A549 (cell line): ENCODE measurements around the gene PPP5C. TPM values are rescaled to one million over a fixed set of nuclear protein-coding genes. Genes with fewer than 3 reads are reported as not detected.

ENCODE experiments used
- ATAC-seq, 2 experiments: fragments of 200-7000 bp in 1 of 2; fragments of >200 bp in 1 of 2; cut with Nextera tagmentation in 1 of 2; cut with Tn5 transposase in 1 of 2; 3 replicates each; pipeline versions ENCODE4 v1.8.0 to v1.9.1; 2018 to 2020; ENCODE audit warnings: mild to moderate bottlenecking in 1 of 2, moderate library complexity in 1 of 2
- CTCF ChIA-PET: fragments of 300-600 bp; sonication (Branson Sonifier 250); formaldehyde crosslinking; extraction: SDS; loops from one replicate; lab custom pipeline; 2021; ENCODE audit warnings: antibody characterized with exemption, inconsistent platforms; lab: Yijun Ruan, JAX
- POLR2A ChIA-PET: fragments of 350-600 bp; formaldehyde crosslinking; extraction: SDS; loops from one replicate; lab custom pipeline; 2021; ENCODE audit warnings: antibody characterized with exemption, inconsistent platforms; lab: Yijun Ruan, JAX
- DNase-seq, 2 experiments: peaks; one replicate each; pipeline versions ENCODE4 v3.0.0 to v3.0.0-alpha.2; 2011 to 2016; ENCODE audit warnings: low read depth in 1 of 2, low spot score in 1 of 2
- FAIRE-seq: peaks from 2 replicates; lab custom pipeline; 2011; peaks lifted over from hg19 to GRCh38; lab: Jason Lieb, UNC
- H3K27ac ChIP-seq, 2 experiments: fragments of >200 bp; sonication (Bioruptor Twin); formaldehyde crosslinking; 3 replicates each; pipeline ENCODE4 v1.5.1; 2016 to 2017
- H3K4me1 ChIP-seq: fragments of >200 bp; sonication (Bioruptor Twin); formaldehyde crosslinking; 3 replicates; pipeline ENCODE4 v1.6.1; 2016
- H3K4me2 ChIP-seq: fragments of >200 bp; sonication (Bioruptor Twin); formaldehyde crosslinking; 3 replicates; pipeline ENCODE4 v1.6.1; 2016
- H3K4me3 ChIP-seq: fragments of >200 bp; sonication (Bioruptor Twin); formaldehyde crosslinking; 3 replicates; pipeline ENCODE4 v1.5.1; 2016
- H3K9me3 ChIP-seq: fragments of >200 bp; sonication (Bioruptor Twin); formaldehyde crosslinking; 3 replicates; pipeline ENCODE4 v1.6.1; 2016
- BCL3 ChIP-seq: fragments of >200 bp; sonication (Bioruptor Twin); formaldehyde crosslinking; IDR thresholded peaks from 3 replicates; pipeline ENCODE4 v1.6.1; 2016
- BHLHE40 ChIP-seq: IDR thresholded peaks from 2 replicates; pipeline ENCODE4 v1.6.1; 2012; ENCODE audit warnings: low read depth, low read length, inconsistent platforms
- CHD2 ChIP-seq: fragments of 150-350 bp; IDR thresholded peaks from 2 replicates; pipeline ENCODE4 v1.6.1; 2014; ENCODE audit warnings: low read length; ENCODE audit not compliant: partially characterized antibody
- CHD4 ChIP-seq: fragments of 200-600 bp; sonication (generic); IDR thresholded peaks from 2 replicates; pipeline ENCODE4 v1.6.1; 2016; ENCODE audit warnings: antibody characterized with exemption, mild to moderate bottlenecking, borderline replicate concordance
- CTCF ChIP-seq: fragments of >200 bp; sonication (Bioruptor Twin); formaldehyde crosslinking; IDR thresholded peaks from 3 replicates; pipeline ENCODE4 v1.5.1; 2016
- EHF ChIP-seq: fragments of 250-450 bp; sonication (Bioruptor Pico); IDR thresholded peaks from 2 replicates; pipeline ENCODE4 v1.5.0; 2020; ENCODE audit warnings: mild to moderate bottlenecking
- ESRRA ChIP-seq: fragments of 150-350 bp; IDR thresholded peaks from 2 replicates; pipeline ENCODE4 v1.6.1; 2014; ENCODE audit warnings: mild to moderate bottlenecking, low read length, borderline replicate concordance
- FOSL2 ChIP-seq, 2 experiments: fragments of 450-650 bp in 1 of 2; fragments of >200 bp in 1 of 2; sonication (Bioruptor Twin) in 1 of 2; formaldehyde crosslinking; IDR thresholded peaks; 2 replicates each; pipeline versions ENCODE4 v1.5.0 to v1.6.1; 2016 to 2020; ENCODE audit warnings: mild to moderate bottlenecking in 1 of 2, moderate library complexity in 1 of 2
- HDAC2 ChIP-seq: fragments of 200-600 bp; sonication (generic); IDR thresholded peaks from 2 replicates; pipeline ENCODE4 v1.6.1; 2016
- HEYL ChIP-seq: fragments of 250-450 bp; sonication (Bioruptor Pico); IDR thresholded peaks from 2 replicates; pipeline ENCODE4 v1.8.0; 2021; ENCODE audit warnings: mild to moderate bottlenecking, moderate library complexity
- HOXB13 ChIP-seq: fragments of 250-450 bp; sonication (Bioruptor Pico); IDR thresholded peaks from 2 replicates; pipeline ENCODE4 v1.5.0; 2020; ENCODE audit warnings: low read depth, mild to moderate bottlenecking, moderate library complexity
- JUNB ChIP-seq: fragments of >200 bp; sonication (Bioruptor Twin); formaldehyde crosslinking; IDR thresholded peaks from 2 replicates; pipeline ENCODE4 v1.6.1; 2016
- KDM1A ChIP-seq: fragments of 200-600 bp; sonication (generic); IDR thresholded peaks from 2 replicates; pipeline ENCODE4 v1.6.1; 2016; ENCODE audit warnings: low read depth, mild to moderate bottlenecking
- NFE2L2 ChIP-seq: fragments of 150-350 bp; conservative IDR thresholded peaks from 2 replicates; pipeline ENCODE4 v1.6.1; 2014; ENCODE audit warnings: low read length
- NR3C1 ChIP-seq: fragments of >200 bp; sonication (Bioruptor Twin); formaldehyde crosslinking; IDR thresholded peaks from 3 replicates; pipeline ENCODE4 v1.6.1; 2017
- POLR2A ChIP-seq: IDR thresholded peaks from 2 replicates; pipeline ENCODE4 v1.6.1; 2012; ENCODE audit warnings: mild to moderate bottlenecking, low read length
- POLR2AphosphoS2 ChIP-seq: conservative IDR thresholded peaks from 2 replicates; pipeline ENCODE4 v1.6.1; 2012; ENCODE audit warnings: low read length, improper control_type of control experiment, inconsistent platforms
- RAD21 ChIP-seq, 2 experiments: fragments of >200 bp in 1 of 2; sonication (Bioruptor Twin) in 1 of 2; formaldehyde crosslinking in 1 of 2; IDR thresholded peaks in 1 of 2; conservative IDR thresholded peaks in 1 of 2; 2 replicates in 1 of 2; 3 replicates in 1 of 2; pipeline ENCODE4 v1.6.1; 2012 to 2018; ENCODE audit warnings: inconsistent platforms in 1 of 2
- RARB ChIP-seq: fragments of 250-450 bp; sonication (Bioruptor Pico); IDR thresholded peaks from 2 replicates; pipeline ENCODE4 v1.8.0; 2021; ENCODE audit warnings: mild to moderate bottlenecking, moderate library complexity
- TFCP2L1 ChIP-seq: fragments of 250-450 bp; sonication (Bioruptor Pico); IDR thresholded peaks from 2 replicates; pipeline ENCODE4 v1.5.0; 2021; ENCODE audit warnings: mild to moderate bottlenecking
- ZC3H11A ChIP-seq: fragments of 450-650 bp; IDR thresholded peaks from 2 replicates; pipeline ENCODE4 v1.6.1; 2014; ENCODE audit warnings: antibody characterized with exemption, mild to moderate bottlenecking
- ZSCAN20 ChIP-seq: fragments of 250-450 bp; sonication (Bioruptor Pico); IDR thresholded peaks from 2 replicates; pipeline ENCODE4 v1.8.0; 2022; ENCODE audit warnings: mild to moderate bottlenecking, moderate library complexity
- WGBS: methylation state at CpG from one replicate; pipeline ENCODE4 v1.1.6; 2017; ENCODE audit errors: missing lambda C conversion rate; 5-methylcytosine and 5-hydroxymethylcytosine counted together
- polyA plus RNA-seq, 4 experiments: library from polyadenylated mRNA; depleted of rRNA in 3 of 4; stranded (reverse); fragments of >200 nt; fragmentation: RNase III in 1 of 4; extraction: RNeasy Plus Mini Kit Qiagen cat#74134 plus additional on column Dnase treatment in 1 of 4; gene quantifications; 2 replicates in 3 of 4; 3 replicates in 1 of 4; pipeline ENCODE4 v1.2.3, GENCODE V29; 2011 to 2017
- TF ChIP-seq, protein P1 (sequence below): fragments of >200 bp; sonication (Bioruptor Twin); formaldehyde crosslinking; IDR thresholded peaks from 2 replicates; pipeline ENCODE4 v1.6.1; 2016
- TF ChIP-seq, protein P2 (sequence below): IDR thresholded peaks from 2 replicates; pipeline ENCODE4 v1.6.1; 2012
- TF ChIP-seq, protein P3 (sequence below): IDR thresholded peaks from 2 replicates; pipeline ENCODE4 v1.6.1; 2012
- TF ChIP-seq, protein P4 (sequence below): fragments of 250-450 bp; sonication (Bioruptor Pico); IDR thresholded peaks from 2 replicates; pipeline ENCODE4 v1.5.0; 2021; ENCODE audit warnings: mild to moderate bottlenecking, moderate library complexity, borderline replicate concordance
- TF ChIP-seq, protein P5 (sequence below): fragments of 150-350 bp; IDR thresholded peaks from 2 replicates; pipeline ENCODE4 v1.6.1; 2014; ENCODE audit warnings: low read depth, mild to moderate bottlenecking, low read length

PPP5C gene
- polyA plus RNA-seq, 2 of the 4 experiments (the other 2 are of a cell fraction): 94.2 to 107 TPM

DNA sequence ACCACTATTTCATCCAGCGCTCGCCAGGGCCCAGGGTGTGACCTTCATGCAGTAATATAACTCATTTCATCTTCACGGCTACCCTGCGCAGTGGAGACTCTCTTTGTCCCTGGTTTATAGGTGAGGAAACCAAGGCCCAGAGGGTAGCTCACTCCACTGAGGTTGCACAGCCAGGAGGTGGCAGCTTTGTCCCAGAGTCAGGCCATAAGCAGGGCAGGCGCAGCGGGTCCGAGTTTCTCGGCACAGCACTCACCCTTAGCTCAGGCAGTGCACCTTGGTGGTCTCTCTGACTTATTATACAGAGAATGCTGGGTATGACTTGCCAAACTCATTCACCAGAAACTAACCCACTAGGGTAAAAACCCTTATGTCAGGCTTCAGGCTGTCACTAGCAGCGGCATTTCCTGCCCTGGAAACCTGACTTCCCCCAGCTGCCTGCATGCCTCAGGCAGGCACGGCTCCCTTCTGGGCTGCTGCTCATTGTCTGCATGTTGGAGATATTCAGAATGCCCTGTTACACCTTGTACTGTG is 24.5 kb downstream of the PPP5C start:
- Histone ChIP-seq H3K27ac (peak overlapping the region; percentile 90 to 94; a peak in 5 of 6 replicates), H3K9me3 (no peaks in the 10 kb centered on the region), H3K4me1 (peaks cover 41% of the 10 kb centered on the region), H3K4me3 (no peak overlapping the region), H3K4me2 (peak overlapping the region; percentile 96; the same call in 2 of the 3 replicates)
- ChIA-PET POLR2A (no interaction called here), CTCF (interaction anchor here (0.6 to 30.8 kb wide), 19 partner anchors 8 to 502 kb away, joined by 3 to 501 read pairs (median 6); partner anchors contain the start of gene PPP5C)
- TF ChIP-seq EHF (no peak), TFCP2L1 (CRISPR knock-in tag) (no peak), HEYL (CRISPR knock-in tag) (no peak)
- TF ChIP-seq, protein P1, sequence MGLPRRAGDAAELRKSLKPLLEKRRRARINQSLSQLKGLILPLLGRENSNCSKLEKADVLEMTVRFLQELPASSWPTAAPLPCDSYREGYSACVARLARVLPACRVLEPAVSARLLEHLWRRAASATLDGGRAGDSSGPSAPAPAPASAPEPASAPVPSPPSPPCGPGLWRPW: no peak
- no peak for FAIRE-seq
- ATAC-seq: no peak
- 91% methylated on average over 10 of the region's 10 CpGs for WGBS
- no peak for DNase-seq

DNA sequence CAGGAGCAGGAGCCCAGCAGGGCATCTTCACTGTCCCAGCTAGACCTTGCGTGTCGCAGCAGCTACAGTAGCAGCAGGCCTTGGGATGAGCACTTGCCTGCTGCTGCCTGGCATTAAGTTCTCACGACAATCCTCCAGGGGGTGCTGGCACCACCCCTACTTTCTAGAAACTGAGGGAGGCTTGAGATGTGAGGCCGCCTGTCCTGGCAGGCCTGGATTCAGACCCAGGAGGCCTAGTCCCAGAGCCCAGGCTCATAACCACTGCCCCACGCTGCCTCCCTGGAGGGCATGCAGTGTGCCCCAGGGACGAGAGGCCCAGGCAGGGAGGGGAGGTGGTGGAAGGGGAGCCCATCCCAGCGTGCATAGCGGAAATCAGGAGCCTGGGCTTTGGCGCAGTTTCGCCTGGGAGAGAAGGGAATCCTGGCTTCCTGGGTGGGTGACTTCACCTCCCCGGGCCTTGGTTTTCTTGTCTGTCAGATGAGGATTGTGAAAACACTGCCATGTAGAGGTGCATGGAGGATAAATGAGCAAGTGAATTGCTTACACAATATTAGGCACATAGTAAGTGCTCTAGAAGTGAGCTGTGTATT is 26.1 kb downstream of the PPP5C start:
- WGBS: 9% methylated on average over 11 of the region's 11 CpGs
- Histone ChIP-seq H3K4me1 (peaks cover 44% of the 10 kb centered on the region), H3K9me3 (no peaks in the 10 kb centered on the region), H3K4me2 (peak overlapping the region; percentile 96), H3K4me3 (peak overlapping the region; percentile 10; the same call in 2 of the 3 replicates), H3K27ac (peak overlapping the region; percentile 90 to 94)
- DNase-seq (peak; percentile 84 to 86), FAIRE-seq (peak; percentile 56), ATAC-seq (peak; percentile 49 to 68)
- ChIA-PET CTCF (interaction anchor here (0.7 to 30.8 kb wide), 26 partner anchors 8 to 295 kb away, joined by 3 to 501 read pairs (median 6); partner anchors contain the start of gene PPP5C), POLR2A (interaction anchor here (0.8 to 1.6 kb wide), 5 partner anchors 13 to 92 kb away, joined by 3 to 9 read pairs (median 6); partner anchors contain the start of gene PPP5C)
- TF ChIP-seq TFCP2L1 (CRISPR knock-in tag): 0 out of 2 replicates have a peak, but pooled peaks have one; percentile 41
- no peak for TF ChIP-seq KDM1A
- 0 out of 2 replicates have a peak, but pooled peaks have one; percentile 13 for TF ChIP-seq POLR2A
- no peak for TF ChIP-seq BHLHE40
- peak; percentile 54 for TF ChIP-seq CTCF
- 0 out of 2 replicates have a peak, but pooled peaks have one; percentile 52 for TF ChIP-seq HOXB13 (CRISPR knock-in tag)
- TF ChIP-seq, protein P2, sequence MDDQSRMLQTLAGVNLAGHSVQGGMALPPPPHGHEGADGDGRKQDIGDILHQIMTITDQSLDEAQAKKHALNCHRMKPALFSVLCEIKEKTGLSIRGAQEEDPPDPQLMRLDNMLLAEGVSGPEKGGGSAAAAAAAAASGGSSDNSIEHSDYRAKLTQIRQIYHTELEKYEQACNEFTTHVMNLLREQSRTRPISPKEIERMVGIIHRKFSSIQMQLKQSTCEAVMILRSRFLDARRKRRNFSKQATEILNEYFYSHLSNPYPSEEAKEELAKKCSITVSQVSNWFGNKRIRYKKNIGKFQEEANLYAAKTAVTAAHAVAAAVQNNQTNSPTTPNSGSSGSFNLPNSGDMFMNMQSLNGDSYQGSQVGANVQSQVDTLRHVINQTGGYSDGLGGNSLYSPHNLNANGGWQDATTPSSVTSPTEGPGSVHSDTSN: no peak
- TF ChIP-seq BCL3: no peak
- TF ChIP-seq ZSCAN20: no peak
- no peak for TF ChIP-seq NR3C1
- TF ChIP-seq CHD4: no peak
- TF ChIP-seq RARB (CRISPR knock-in tag): no peak
- TF ChIP-seq, protein P3, sequence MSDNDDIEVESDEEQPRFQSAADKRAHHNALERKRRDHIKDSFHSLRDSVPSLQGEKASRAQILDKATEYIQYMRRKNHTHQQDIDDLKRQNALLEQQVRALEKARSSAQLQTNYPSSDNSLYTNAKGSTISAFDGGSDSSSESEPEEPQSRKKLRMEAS: peak; percentile 32; the same call in 1 of the 2 replicates
- no peak for TF ChIP-seq ESRRA
- TF ChIP-seq EHF: peak; percentile 61; the same call in 1 of the 2 replicates
- no peak for TF ChIP-seq ZC3H11A
- 0 out of 2 replicates have a peak, but pooled peaks have one; percentile 17 for TF ChIP-seq NFE2L2
- no peak for TF ChIP-seq POLR2AphosphoS2
- no peak for TF ChIP-seq HDAC2
- TF ChIP-seq, protein P4, sequence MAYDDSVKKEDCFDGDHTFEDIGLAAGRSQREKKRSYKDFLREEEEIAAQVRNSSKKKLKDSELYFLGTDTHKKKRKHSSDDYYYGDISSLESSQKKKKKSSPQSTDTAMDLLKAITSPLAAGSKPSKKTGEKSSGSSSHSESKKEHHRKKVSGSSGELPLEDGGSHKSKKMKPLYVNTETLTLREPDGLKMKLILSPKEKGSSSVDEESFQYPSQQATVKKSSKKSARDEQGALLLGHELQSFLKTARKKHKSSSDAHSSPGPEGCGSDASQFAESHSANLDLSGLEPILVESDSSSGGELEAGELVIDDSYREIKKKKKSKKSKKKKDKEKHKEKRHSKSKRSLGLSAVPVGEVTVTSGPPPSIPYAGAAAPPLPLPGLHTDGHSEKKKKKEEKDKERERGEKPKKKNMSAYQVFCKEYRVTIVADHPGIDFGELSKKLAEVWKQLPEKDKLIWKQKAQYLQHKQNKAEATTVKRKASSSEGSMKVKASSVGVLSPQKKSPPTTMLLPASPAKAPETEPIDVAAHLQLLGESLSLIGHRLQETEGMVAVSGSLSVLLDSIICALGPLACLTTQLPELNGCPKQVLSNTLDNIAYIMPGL (CRISPR knock-in tag): no peak
- no peak for TF ChIP-seq FOSL2 (IDR thresholded peaks at IDR 0.05)
- no peak for TF ChIP-seq FOSL2 (CRISPR knock-in tag; IDR thresholded peaks at IDR 0.05)
- TF ChIP-seq JUNB: no peak
- TF ChIP-seq, protein P5, sequence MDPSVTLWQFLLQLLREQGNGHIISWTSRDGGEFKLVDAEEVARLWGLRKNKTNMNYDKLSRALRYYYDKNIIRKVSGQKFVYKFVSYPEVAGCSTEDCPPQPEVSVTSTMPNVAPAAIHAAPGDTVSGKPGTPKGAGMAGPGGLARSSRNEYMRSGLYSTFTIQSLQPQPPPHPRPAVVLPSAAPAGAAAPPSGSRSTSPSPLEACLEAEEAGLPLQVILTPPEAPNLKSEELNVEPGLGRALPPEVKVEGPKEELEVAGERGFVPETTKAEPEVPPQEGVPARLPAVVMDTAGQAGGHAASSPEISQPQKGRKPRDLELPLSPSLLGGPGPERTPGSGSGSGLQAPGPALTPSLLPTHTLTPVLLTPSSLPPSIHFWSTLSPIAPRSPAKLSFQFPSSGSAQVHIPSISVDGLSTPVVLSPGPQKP: no peak
- TF ChIP-seq RAD21 (conservative IDR thresholded peaks at IDR 0.05 in 1 of 2, IDR thresholded peaks at IDR 0.05 in 1 of 2): peak in 1 of 2 experiments; percentile 28; a peak in 2 of 5 replicates
- no peak for TF ChIP-seq CHD2
